Heart right ventricle (tissue), 16 donors: ENCODE data around the gene JAM3. TPM values are rescaled to one million over a fixed set of nuclear protein-coding genes. Genes with fewer than 3 reads are reported as not detected.

Source experiments
- ATAC-seq, 8 donors: fragments of 200-7000 bp; cut with Tn5 transposase; one replicate each; pipeline ENCODE4 v1.9.1; 2020; ENCODE audit warnings: mild to moderate bottlenecking in 8 of 8, moderate library complexity in 8 of 8, moderate number of reproducible peaks in 1 of 8
- DNase-seq, 2 donors: peaks; one replicate each; pipeline ENCODE4 v3.0.0-alpha.2; 2020
- H3K27ac ChIP-seq, 10 donors: fragments of 200-600 bp; sonication (generic) in 2 of 10; one replicate each; pipeline versions ENCODE4 v1.5.0 to v1.8.0; 2020 to 2022; ENCODE audit warnings: mild to moderate bottlenecking in 3 of 10
- H3K27me3 ChIP-seq, 7 donors: fragments of 200-600 bp; one replicate each; pipeline ENCODE4 v1.8.0; 2021 to 2022; ENCODE audit warnings: mild to moderate bottlenecking in 2 of 7
- H3K36me3 ChIP-seq, 9 donors: fragments of 200-600 bp; sonication (generic) in 1 of 9; one replicate each; pipeline versions ENCODE4 v1.5.0 to v1.8.0; 2020 to 2022; ENCODE audit warnings: mild to moderate bottlenecking in 2 of 9
- H3K4me1 ChIP-seq, 9 donors: fragments of 200-600 bp; sonication (generic) in 1 of 9; one replicate each; pipeline versions ENCODE4 v1.5.0 to v1.8.0; 2020 to 2022; ENCODE audit warnings: mild to moderate bottlenecking in 4 of 9
- H3K4me3 ChIP-seq, 10 donors: fragments of 200-600 bp; sonication (generic) in 2 of 10; one replicate each; pipeline versions ENCODE4 v1.5.0 to v1.8.0; 2020 to 2022; ENCODE audit warnings: mild to moderate bottlenecking in 7 of 10, moderate library complexity in 2 of 10
- H3K9me3 ChIP-seq, 11 donors: fragments of 200-600 bp in 10 of 11; sonication (generic) in 2 of 11; one replicate each; pipeline versions ENCODE4 v1.5.0 to v1.8.0; 2013 to 2022; ENCODE audit warnings: mild to moderate bottlenecking in 2 of 11, control low read depth in 1 of 11, moderate library complexity in 1 of 11
- WGBS, 2 donors: extraction: QIAGEN DNeasy Blood & Tissue Kit; methylation state at CpG; one replicate each; pipeline ENCODE4 v1.1.7; 2013; ENCODE audit warnings: inconsistent platforms in 1 of 2; 5-methylcytosine and 5-hydroxymethylcytosine counted together
- intact Hi-C, 10 donors: fragments of 100-400 bp; cut with DNase I; formaldehyde crosslinking; loops; one replicate each; pipeline versions ENCODE4 v1.11.1 to v1.14.2; 2022
- polyA plus RNA-seq, 2 donors: library from polyadenylated mRNA; stranded (reverse); fragments of 200-250 nt; gene quantifications; one replicate each; pipeline ENCODE4 v1.2.3, GENCODE V29; 2013
- total RNA-seq, 10 donors: library from RNA; stranded (reverse); fragmentation: NEBNext Ultra II Directional in 3 of 10; extraction: Animal tissue kit (Norgen Biotek cat#: 25700) in 3 of 10; gene quantifications; one replicate each; pipeline versions ENCODE4 v1.2.1 to v1.2.4, GENCODE V29; 2021 to 2023
- TF ChIP-seq, protein P1 (sequence below), 9 donors: fragments of 200-600 bp; sonication (generic) in 2 of 9; IDR thresholded peaks; one replicate each; pipeline versions ENCODE4 v1.5.0 to v1.8.0; 2021 to 2022; ENCODE audit warnings: antibody characterized with exemption in 9 of 9, mild to moderate bottlenecking in 5 of 9, moderate library complexity in 1 of 9
- donor health status: Arrhythmogenic right ventricular cardiomyopathy.
- donor health status: ischemic (EF 13 %, LVEDD 7.1; RV severe dilation, severe dysfunction).
- donor health status: healthy with polysubstance abuse.
- donor health status: DM: no; HTN: yes; CAD: no.
- donor health status: DM: no; HTN: no; CAD: no.
- donor health status: ischemic (EF 25% LVEDD 6.9; RV normal size, moderate dysfunction).
- donor health status: ischemic (EF 25% LVEDD 5.7; RV mildly dilated, moderate dysfunction).
- donor health status: healthy.
- donor health status: DM: yes; HTN: yes; CAD: no.
- donor health status: Ischemic cardiomyopathy.
- donor health status: ischemic (EF 35%, LVEDD 5.7; RV mildly dilated, moderate dysfunction).
- donor health status: nonischemic (EF 11% LVEDD 7.7; RV severe dilation, severe dysfunction).
- donor health status: DM: yes; HTN: yes; CAD: no.
- donor health status: PGD.
- donor health status: ischemic (EF 29% LVEDD 5.4; RV normal size, mild dysfunction).
- donor health status: nonischemic (EF 23%, LVEDD 6.1; RV moderate dilation, normal function).

JAM3 gene
- total and polyA plus RNA-seq, 12 donors: 12.7 to 55.4 (median 29.0) TPM

DNA sequence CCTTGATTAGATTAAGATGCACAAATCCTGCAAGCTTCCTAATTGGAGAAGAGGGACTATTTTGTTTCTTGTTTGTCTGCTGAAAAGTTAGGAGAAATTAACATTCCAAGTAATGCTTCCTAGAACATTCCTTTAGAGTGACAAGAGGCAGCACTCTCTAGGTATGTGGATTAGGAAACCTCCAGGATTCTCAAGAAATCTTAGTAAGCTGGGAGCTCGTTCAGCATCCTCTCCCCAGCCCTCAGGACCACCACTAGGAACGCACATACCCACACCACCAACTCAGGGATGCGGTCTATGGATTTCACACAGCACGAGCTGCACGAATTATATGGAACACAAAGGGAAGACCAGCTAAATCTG is 102.0 kb downstream of the JAM3 start:
- intact Hi-C loops: no loop called here
- H3K4me1 ChIP-seq: no peaks in the 10 kb centered on the region
- no peak overlapping the region for H3K4me3 ChIP-seq
- no peaks in the 10 kb centered on the region for H3K9me3 ChIP-seq
- no peaks in the 10 kb centered on the region for H3K27me3 ChIP-seq
- H3K36me3 ChIP-seq: peaks cover 0 to 81% (median 23%) of the 10 kb centered on the region in 9 donors
- TF ChIP-seq, protein P1, sequence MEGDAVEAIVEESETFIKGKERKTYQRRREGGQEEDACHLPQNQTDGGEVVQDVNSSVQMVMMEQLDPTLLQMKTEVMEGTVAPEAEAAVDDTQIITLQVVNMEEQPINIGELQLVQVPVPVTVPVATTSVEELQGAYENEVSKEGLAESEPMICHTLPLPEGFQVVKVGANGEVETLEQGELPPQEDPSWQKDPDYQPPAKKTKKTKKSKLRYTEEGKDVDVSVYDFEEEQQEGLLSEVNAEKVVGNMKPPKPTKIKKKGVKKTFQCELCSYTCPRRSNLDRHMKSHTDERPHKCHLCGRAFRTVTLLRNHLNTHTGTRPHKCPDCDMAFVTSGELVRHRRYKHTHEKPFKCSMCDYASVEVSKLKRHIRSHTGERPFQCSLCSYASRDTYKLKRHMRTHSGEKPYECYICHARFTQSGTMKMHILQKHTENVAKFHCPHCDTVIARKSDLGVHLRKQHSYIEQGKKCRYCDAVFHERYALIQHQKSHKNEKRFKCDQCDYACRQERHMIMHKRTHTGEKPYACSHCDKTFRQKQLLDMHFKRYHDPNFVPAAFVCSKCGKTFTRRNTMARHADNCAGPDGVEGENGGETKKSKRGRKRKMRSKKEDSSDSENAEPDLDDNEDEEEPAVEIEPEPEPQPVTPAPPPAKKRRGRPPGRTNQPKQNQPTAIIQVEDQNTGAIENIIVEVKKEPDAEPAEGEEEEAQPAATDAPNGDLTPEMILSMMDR (IDR thresholded peaks at IDR 0.05): no peak
- 95 to 96% methylated on average over 5 of the region's 5 CpGs for WGBS, 2 donors
- no peak for ATAC-seq
- no peak for DNase-seq
- H3K27ac ChIP-seq: no peak overlapping the region

- H3K27ac ChIP-seq: no peak overlapping the region
- no peaks in the 10 kb centered on the region for H3K9me3 ChIP-seq
- H3K4me1 ChIP-seq: no peaks in the 10 kb centered on the region
- WGBS, 2 donors: 97 to 99% methylated on average over 10 of the region's 10 CpGs
- intact Hi-C loops: no loop called here
- DNase-seq (no peak), ATAC-seq (no peak)
- TF ChIP-seq, protein P1 (IDR thresholded peaks at IDR 0.05): no peak
- H3K4me3 ChIP-seq: no peak overlapping the region
- no peaks in the 10 kb centered on the region for H3K27me3 ChIP-seq
- H3K36me3 ChIP-seq: peaks cover 0 to 92% (median 29%) of the 10 kb centered on the region in 9 donors
These were observed 103.1 kb downstream of the JAM3 start for GRCh38 chr11:134171951-134172350.

- no peaks in the 10 kb centered on the region for H3K9me3 ChIP-seq
- no peak overlapping the region for H3K4me3 ChIP-seq
- ATAC-seq: peak in 1 of 8 donors; percentile 26
- DNase-seq: no peak
- TF ChIP-seq, protein P1 (IDR thresholded peaks at IDR 0.05): no peak
- H3K27ac ChIP-seq: no peak overlapping the region
- WGBS, 2 donors: 96 to 98% methylated on average over 5 of the region's 5 CpGs
- intact Hi-C loops: no loop called here
- H3K36me3 ChIP-seq: peaks cover 0 to 99% (median 32%) of the 10 kb centered on the region in 9 donors
- no peaks in the 10 kb centered on the region for H3K4me1 ChIP-seq
- H3K27me3 ChIP-seq: no peaks in the 10 kb centered on the region
These were observed 104.4 kb downstream of the JAM3 start for GRCh38 chr11:134173296-134173695.

GRCh38 chr11:134176284-134176683 is 107.4 kb downstream of the JAM3 start:
- intact Hi-C loops: no loop called here
- no peak overlapping the region for H3K4me3 ChIP-seq
- DNase-seq: no peak
- peaks cover 0 to 98% (median 26%) of the 10 kb centered on the region in 9 donors for H3K36me3 ChIP-seq
- H3K27me3 ChIP-seq: no peaks in the 10 kb centered on the region
- TF ChIP-seq, protein P1 (IDR thresholded peaks at IDR 0.05): no peak
- 82 to 92% methylated on average over 13 of the region's 13 CpGs for WGBS, 2 donors
- H3K4me1 ChIP-seq: no peaks in the 10 kb centered on the region
- H3K27ac ChIP-seq: no peak overlapping the region
- H3K9me3 ChIP-seq: no peaks in the 10 kb centered on the region
- no peak for ATAC-seq
